HG02885 (cell line): Measurements from ENCODE around the gene ZNF367.

Experiments used
- ATAC-seq: cut with Tn5 transposase; IDR thresholded peaks from one replicate; pipeline ENCODE4 v1.9.1; 2021; ENCODE audit warnings: mild to moderate bottlenecking; ENCODE audit not compliant: unreplicated experiment, poor library complexity

ZNF367 gene

DNA sequence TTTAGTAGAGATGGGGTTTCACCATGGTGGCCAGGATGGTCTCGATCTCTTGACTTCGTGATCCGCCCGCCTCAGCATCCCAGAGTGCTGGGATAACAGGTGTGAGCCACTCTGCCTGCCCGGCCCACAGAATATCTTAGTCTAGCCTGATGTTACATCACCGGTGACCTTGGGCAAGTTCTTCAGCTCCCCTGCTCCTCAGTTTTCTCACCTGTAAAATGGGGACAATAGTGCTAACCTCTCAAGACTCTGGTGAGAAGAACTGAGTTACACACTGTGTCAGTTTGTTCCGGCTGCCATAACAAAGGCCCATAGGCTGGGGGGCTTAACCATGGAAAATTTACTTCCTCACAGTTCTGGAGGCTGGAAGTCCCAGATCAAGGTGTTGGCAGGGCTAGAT is 19.3 kb upstream of the ZNF367 start:
- ATAC-seq, result no peak

DNA sequence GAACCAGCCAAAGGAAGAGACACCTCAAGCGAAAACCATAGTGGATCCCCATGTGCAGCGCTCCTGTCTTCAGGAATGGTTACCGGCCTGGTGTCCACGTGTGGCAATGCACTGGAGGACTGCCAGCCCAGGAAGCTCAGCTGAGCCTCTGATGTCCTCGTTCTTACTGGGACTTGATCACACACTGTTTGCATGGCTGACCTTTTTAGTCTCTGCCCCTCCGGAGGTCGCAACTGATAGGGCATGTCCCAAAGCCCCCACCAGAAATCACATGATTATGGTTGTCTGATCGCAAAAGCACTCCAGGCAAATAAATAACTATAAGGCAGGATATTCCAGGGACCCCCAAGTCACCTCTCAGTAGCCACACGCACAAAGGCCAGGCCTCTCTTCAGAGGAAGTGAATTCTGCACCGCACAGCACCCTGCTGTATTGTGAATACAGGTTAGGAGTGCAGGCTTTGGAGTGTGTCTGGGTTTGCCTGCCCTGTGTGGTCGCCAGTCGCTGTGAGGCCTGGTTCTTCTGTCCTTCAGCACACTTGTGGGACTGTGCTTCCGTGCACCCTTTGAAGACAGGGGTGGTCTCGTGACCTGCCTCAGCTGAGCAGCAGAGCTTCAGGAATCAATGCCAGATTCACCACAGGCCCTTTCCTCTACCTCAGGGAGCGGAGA is 18.4 kb upstream of the ZNF367 start:
- no peak for ATAC-seq

DNA sequence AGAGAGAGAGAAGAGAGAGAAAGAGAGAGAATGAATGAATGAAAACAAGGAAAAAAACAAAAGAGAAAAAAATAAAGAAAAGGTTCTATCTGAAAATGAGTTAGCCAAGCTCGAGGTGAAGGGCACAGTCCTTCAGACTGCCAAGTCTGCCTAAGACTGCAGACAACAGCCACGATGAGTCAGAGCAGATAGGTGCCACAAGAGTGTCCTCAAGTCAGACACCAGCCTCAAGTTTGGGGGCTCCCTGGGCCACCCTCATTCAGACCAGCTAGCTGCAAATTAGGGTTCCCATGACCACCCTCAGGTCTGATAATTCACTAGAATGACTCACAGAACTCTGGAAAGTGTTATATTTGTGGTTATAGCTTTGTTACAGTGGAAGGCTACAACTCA is 17.9 kb upstream of the ZNF367 start:
- ATAC-seq, result no peak

DNA sequence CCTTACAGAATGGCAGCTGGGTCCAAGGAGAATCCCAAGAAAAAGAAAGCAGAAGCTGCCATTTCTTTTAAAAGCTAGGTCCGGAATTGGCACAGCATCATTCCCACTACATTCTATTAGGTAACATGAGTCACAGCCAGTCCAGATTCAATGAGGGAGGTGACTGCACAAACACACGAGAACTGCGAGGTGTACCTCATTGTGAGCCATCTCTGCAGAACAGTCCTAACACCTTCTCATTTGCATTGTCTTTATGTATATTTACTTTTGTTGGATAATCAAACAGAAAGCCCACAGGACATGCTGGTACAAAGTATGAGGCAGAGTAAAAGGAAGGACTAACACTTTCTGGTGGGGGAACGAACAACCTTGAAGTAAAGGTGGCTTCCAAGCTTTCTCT is 17.2 kb upstream of the ZNF367 start:
- no peak for ATAC-seq

DNA sequence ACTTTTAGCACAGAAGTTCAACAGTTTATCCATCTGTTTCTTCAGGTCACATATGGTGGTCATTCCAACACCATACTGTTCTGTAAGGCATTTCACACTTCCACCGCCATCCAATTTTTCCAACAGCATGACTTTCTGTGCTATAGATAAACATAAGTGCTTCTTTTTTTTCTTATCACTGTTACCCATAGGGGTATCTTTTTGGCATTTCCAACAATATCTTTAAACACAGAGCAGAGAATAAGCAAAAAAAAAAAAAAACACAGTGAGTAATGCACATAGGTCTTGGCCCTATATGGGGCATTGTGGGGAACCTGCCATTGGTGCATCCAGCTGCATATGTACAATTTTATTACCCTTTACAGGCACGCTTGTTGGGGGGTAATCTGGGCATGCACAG is 12.2 kb upstream of the ZNF367 start:
- no peak for ATAC-seq

DNA sequence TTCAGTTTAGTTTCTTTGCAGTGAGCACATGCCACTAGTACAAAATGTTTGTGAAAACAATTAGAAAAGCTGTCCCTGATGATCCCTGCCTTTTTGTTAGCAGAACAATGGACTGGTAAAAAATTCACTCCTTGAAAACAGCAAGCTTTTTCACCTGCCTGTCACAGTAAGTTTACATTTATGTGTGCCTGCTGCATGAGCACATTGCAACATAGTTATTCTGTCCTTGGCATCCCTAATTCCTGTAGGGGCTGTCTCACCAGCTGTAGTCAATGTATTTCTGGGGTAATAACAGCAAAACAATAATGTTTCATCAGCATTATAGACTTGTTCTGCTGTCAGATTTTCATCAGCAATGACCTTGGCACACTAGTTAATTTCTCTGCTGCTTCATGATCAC is 11.6 kb upstream of the ZNF367 start:
- ATAC-seq, result no peak

DNA sequence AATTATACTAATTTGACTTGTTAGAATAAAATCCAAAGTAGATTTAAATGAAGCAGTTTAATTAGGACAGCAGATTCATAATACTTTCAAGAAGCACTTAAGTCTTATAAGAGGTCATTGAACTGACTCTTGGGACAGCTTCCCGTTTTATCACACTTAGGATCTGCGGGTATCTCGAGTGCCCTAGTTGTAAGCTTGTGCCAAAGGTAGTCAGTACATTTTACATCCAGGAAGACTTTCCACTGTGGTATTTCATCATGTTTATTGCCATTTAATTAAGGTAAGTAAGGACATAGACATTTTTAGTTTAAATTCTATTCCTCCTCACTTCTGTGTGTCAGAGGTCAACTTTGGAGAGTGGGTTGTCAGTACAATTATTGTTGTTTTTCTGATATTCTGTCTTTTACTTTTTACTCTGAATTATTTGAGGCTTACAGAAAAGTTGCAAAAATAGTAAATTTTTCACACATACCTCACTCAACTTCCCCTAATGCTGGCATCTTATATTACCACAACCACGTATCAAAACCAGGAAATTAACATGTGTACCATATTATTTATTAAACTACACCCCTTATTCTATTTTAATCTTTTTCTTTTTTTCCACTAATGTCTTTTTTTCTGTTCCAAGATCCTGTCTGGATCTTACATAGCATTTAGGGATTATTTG is 7.5 kb upstream of the ZNF367 start:
- ATAC-seq, result no peak

DNA sequence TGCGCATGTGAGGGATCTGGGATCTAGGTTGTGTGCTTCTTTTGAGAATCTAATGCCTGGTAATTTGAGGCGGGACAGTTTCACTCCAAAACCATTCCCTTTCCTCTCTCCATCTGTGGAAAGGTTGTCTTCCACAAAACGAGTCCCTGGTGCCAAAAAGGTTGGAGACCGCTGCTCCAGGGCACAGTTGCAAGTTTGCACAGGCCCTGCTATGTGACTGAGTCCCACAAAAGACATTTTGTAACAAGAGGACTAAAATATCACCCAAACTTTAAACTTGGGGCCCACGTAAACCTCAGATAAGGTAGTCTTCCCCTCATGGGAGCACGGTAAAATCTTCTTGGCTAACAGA is 5.8 kb upstream of the ZNF367 start:
- ATAC-seq, result no peak

DNA sequence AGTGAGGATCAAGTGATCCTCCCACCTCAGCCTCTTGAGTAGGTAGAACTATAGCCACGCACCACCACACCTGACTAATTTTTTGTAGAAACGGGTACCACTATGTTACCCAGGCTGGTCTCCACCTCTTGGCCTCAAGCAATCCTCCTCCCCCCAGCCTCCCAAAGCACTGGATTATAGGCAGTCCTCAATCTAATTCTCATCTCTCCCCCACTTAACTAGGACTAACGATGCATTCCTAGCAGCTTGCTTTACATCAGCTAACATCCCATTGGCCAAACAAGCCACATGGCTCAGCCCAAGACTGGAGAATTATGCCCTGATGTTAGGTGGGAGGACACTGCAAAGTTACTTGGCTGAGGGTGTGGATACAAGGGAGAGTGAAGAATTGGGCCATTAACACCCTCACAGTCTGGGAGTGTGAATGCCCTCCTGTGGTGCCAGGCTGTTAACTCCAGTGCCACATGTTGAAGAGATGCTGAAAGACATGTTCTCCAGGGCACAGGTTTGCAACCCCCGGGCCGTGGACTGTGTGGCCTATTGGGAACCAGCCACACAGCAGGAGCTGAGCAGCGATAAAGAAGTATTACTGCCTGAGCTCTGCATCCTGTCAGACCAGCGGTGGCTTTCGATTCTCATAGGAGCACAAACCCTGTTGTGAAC is 5.3 kb upstream of the ZNF367 start:
- no peak for ATAC-seq

DNA sequence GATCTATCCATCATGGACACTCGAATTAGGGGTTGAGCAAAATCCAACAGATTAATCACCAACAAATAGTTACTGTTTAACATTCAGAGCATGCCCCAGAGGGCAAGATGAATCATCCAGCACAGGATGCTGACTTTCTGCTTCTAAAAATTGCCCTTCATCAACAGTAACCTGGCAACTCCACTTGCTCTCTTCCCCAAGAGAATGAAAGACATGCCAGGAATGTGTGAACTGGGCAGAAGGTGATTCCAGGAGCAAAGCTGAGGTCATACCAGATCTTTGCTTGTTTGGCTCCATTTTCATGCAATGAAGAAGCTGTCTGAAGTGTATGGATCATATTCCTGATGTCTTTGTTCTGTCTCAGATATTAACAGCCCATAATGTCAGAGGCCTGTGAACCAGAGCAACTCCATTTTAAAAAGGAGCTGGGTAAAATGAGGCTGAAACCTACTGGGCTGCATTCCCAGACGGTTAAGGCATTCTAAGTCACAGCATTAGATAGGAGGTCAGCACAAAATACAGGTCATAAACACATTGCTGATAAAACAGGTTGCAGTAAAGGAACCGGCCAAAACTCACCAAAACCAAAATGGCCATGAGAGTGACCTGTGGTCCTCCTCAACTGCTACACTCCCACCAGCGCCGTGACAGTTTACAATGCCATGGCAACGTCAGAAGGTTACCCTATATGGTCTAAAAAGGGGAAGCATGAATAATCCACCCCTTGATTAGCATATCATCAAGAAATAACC is 2.5 kb upstream of the ZNF367 start:
- ATAC-seq, result no peak

DNA sequence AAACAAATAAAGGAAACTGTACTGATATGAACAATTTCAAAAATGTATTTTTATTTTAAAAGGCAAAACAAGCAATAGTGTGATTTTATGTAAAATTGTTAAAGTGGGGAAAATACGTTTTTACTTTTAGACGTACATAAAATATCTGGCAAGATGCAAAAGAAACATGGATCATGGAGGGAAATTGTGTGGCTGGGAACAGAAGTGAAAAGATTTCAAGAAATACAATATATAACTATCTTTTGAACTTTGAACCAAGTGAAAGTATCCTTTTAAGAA is 1.5 kb upstream of the ZNF367 start:
- ATAC-seq, result no peak

DNA sequence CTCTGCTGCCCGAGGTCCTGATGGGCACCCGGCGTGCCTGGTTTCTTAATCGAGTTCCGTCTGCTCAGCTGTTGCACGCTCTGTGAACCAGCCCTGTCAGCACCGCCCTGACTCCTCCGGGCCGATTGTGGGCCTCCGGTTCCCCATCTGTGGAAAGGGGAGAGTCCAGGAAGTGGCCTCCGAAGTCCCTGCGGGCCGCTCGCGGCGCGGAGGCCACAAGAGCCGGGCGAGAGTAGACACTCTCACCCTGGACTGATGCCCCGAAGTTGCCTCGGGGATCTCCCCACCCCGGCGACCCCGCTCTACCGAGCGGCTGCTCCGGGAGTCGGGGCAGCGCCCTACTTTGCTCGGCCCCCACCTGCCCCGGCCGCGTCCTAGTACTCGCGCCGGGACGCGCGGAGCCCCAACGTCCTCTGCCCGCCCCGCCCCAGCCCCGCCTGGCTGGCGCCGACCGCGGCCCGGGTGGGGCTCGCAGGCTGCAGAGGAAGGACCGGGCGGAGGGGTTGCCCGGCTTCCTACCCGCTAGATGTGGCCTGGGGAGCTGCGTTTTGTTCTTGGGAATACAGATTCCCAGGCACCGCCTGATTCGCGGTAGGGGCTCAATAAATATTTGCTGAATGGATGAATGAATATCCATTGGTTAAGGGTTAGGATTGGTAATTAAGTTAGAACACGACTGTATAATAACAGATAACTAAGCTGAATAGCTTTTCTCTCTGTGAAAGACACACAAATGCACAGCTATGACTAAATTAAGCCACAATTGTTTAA is 935 bp upstream of the ZNF367 start:
- peak; percentile 44 for ATAC-seq

DNA sequence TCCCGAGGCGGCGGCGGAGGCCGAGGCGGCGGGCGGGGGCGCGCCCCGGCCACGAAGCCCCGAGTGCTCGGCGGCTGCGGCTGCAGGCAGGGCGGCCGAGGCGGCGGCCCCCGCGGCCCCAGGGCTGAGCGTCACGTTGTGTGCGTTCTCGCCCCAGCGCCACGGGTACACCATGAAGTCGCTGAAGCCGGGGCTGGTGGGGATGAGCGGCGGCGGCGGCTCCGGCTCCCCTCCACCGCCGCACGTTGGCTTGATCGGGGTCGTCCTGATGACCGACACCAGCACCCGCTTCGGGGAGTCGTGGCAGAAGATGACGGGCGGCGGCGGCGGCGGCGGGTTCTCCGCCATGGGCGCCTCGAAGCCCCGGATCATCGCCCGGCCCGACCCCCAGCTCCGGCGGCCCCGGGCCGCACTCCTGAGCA is 498 bp downstream of the ZNF367 start:
- ATAC-seq, result peak; percentile 0

DNA sequence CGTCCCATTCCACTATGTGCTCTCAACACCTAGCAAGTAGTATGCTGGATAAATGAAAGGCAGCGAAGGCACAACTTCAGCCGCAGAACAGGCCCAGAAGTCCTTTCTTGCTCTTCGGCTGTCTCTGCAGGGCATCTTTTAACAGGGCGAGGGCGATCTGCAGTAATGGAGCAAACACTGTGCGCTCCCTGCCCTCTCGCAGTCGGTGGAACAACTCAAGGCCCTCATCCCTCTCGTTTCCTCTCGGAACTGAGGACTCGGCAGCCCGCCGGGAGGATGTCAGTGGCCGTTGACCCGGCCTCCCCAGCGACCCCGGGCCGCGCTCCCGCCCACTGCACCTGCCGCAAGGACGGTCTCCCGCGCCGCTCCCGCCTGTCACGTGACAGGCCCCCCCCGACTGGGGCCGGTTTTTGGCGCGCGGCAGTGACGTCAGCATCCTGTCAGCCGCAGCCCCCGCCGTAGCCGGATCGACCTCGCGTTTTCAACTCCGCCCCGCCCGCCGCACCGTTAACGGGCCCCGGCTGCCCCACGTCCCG is 1.1 kb downstream of the ZNF367 start:
- ATAC-seq, result peak; percentile 28

DNA sequence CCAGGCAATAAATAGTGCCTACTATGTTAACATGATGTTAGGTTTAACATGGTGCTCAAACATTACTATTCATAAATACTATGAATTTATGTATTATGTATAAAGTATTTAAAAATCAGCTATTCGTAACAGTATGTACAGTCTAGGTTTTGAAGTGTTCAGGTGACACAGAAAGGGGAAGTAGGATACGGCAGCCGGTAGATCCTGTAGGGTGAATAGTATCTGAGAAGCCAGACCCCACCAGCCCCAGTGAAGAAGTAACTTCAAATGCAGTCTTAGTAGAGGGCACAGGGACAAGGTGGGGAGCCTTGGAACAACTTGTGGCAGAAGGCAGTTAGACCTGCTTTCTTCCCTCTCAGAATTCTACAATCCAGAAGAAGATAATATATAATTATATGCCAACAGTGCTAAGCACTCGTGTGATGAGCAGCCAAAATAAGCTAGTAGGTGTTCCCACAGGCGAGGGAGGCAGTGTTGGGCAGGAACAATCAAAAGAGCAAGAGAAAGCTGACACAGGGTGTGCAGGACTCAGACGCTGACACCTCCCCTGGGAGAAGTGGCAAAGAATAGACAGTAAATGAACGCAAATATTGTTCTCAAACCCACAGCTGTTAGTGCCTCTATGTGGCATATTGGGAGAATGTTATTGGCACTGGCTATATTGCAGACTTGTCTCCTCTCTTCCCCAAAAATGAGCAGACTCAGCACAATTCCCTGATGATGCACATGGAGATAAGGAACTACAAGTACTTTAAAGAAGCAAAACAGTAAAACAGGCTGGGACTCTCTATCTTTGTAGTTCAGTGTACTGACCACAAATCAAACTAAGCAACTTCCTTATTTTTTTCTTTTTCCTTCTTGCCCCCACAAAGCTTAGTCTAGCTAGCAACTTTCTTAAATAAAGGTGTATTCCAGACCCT is 4.6 kb downstream of the ZNF367 start:
- ATAC-seq, result no peak

DNA sequence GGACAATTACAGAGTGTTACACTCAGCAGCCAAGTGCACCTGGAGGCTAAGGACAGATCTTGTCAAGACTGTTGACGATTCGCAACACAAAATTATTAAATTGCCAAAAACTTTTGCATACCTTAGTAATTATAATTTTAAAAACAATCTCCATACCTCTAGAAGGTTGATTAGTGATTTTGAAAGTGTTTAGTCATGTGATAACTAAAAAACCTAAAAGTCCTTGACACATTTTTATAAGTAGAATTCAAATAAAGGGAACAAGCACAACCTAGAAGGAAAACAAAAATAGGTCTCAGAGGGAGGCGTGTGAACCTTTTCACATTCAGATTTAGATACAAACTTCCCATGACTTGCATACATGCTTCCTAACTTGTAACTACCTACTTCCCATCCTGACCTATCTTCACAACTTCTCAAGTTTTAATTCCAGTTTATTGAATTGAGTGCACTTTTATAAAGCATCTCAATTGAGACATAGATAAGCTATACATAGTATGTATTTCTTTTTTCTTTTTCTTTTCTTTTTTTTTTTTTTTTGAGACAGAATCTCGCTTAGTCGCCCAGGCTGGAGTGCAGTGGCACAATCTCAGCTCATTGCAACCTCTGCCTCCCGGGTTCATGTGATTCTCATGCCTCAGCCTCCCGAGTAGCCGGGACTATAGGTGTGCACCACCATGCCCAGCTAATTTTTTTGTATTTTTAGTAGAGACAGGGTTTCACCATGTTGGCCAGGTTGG is 5.8 kb downstream of the ZNF367 start:
- no peak for ATAC-seq

DNA sequence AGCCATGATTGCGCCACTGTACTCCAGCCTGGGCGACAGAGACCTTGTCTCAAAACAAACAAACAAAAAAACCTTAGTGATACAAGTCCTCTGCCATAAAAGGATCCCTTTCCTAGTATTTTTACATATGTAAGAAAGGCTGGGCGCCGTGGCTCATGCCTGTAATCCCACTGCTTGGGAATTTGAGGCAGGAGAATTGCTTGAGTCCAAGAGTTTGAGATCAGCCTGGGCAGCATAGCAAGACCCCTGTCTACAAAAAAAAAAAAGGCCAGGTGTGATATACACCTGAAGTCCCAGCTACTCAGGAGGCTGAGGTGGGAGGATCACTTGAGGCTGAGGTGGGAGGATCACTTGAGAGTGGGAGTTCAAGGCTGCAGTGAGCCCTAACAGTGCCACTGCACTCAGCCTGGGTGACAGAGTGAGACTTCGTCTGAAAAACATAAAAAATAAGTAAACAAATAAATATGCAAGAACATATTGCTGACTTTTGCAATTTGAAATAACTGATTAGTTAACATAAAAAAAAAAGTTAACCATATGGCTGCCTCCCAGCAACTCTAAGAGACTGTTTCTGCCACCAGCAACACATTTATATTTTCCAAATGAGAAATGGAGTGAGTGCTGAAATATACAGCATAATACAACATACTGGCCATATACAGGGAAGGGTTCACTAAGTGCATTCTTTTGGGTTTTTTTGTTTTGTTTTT is 6.9 kb downstream of the ZNF367 start:
- no peak for ATAC-seq
